ENCODE measurements around the gene GPR162. TPM values are rescaled to one million over a fixed set of nuclear protein-coding genes. Genes with fewer than 3 reads are reported as not detected.

Gene GPR162
- total RNA-seq, 1 donor = 1.4 TPM

- no peak overlapping the region for H3K27ac ChIP-seq (ENCODE audit: low read depth, low read length)
- no peak overlapping the region for H2AFZ ChIP-seq (ENCODE audit: low read length)
- H3K79me2 ChIP-seq (ENCODE audit: insufficient read depth, low read length) = peaks cover 9% of the 10 kb centered on the region
- H3K36me3 ChIP-seq (ENCODE audit: insufficient read depth, low read length) = no peaks in the 10 kb centered on the region
- H4K20me1 ChIP-seq (ENCODE audit: insufficient read depth, low read length) = peaks cover 7% of the 10 kb centered on the region
- peak; percentile 77 for DNase-seq (ENCODE audit: insufficient read length, low spot score, missing footprints)
- no peak overlapping the region for H3K4me2 ChIP-seq (ENCODE audit: insufficient read depth, low read length)
- peaks cover 9% of the 10 kb centered on the region for H3K27me3 ChIP-seq (ENCODE audit: insufficient read depth, low read length)
- H3K4me1 ChIP-seq (ENCODE audit: insufficient read depth, low read length) = peaks cover 17% of the 10 kb centered on the region
- TF ChIP-seq CTCF (IDR thresholded peaks at IDR 0.05; ENCODE audit: extremely low read depth, low read depth, low read length) = no peak
- H3K4me3 ChIP-seq (ENCODE audit: insufficient read depth, low read length) = no peak overlapping the region
- H3K9me3 ChIP-seq (ENCODE audit: low read depth, low read length) = no peaks in the 10 kb centered on the region
These were observed 1.8 kb downstream of the GPR162 start for GRCh38 chr12:6823182-6824084.

- Histone ChIP-seq H3K27ac (ENCODE audit: low read depth, low read length) (no peak overlapping the region), H3K4me2 (ENCODE audit: insufficient read depth, low read length) (peak overlapping the region; percentile 76), H3K79me2 (ENCODE audit: insufficient read depth, low read length) (peaks cover 17% of the 10 kb centered on the region), H2AFZ (ENCODE audit: low read length) (no peak overlapping the region), H3K4me3 (ENCODE audit: insufficient read depth, low read length) (no peak overlapping the region), H3K4me1 (ENCODE audit: insufficient read depth, low read length) (peaks cover 17% of the 10 kb centered on the region), H3K27me3 (ENCODE audit: insufficient read depth, low read length) (peaks cover 9% of the 10 kb centered on the region), H3K36me3 (ENCODE audit: insufficient read depth, low read length) (no peaks in the 10 kb centered on the region), H3K9me3 (ENCODE audit: low read depth, low read length) (no peaks in the 10 kb centered on the region), H4K20me1 (ENCODE audit: insufficient read depth, low read length) (peaks cover 7% of the 10 kb centered on the region)
- TF ChIP-seq CTCF (IDR thresholded peaks at IDR 0.05; ENCODE audit: extremely low read depth, low read depth, low read length) = no peak
- peak; percentile 88 for DNase-seq (ENCODE audit: insufficient read length, low spot score, missing footprints)
These were observed 2.6 kb downstream of the GPR162 start for GRCh38 chr12:6824085-6824775.

GRCh38 chr12:6824901-6825381, 3.3 kb downstream of the GPR162 start:
- peak overlapping the region; percentile 60 for H3K4me3 ChIP-seq (ENCODE audit: insufficient read depth, low read length)
- H3K27me3 ChIP-seq (ENCODE audit: insufficient read depth, low read length) = peaks cover 9% of the 10 kb centered on the region
- H3K79me2 ChIP-seq (ENCODE audit: insufficient read depth, low read length) = peaks cover 24% of the 10 kb centered on the region
- no peaks in the 10 kb centered on the region for H3K36me3 ChIP-seq (ENCODE audit: insufficient read depth, low read length)
- H2AFZ ChIP-seq (ENCODE audit: low read length) = peak overlapping the region; percentile 55
- no peak overlapping the region for H3K27ac ChIP-seq (ENCODE audit: low read depth, low read length)
- peak; percentile 91 for DNase-seq (ENCODE audit: insufficient read length, low spot score, missing footprints)
- peaks cover 6% of the 10 kb centered on the region for H4K20me1 ChIP-seq (ENCODE audit: insufficient read depth, low read length)
- peak overlapping the region; percentile 76 for H3K4me2 ChIP-seq (ENCODE audit: insufficient read depth, low read length)
- peaks cover 24% of the 10 kb centered on the region for H3K4me1 ChIP-seq (ENCODE audit: insufficient read depth, low read length)
- TF ChIP-seq CTCF (IDR thresholded peaks at IDR 0.05; ENCODE audit: extremely low read depth, low read depth, low read length) = no peak
- H3K9me3 ChIP-seq (ENCODE audit: low read depth, low read length) = no peaks in the 10 kb centered on the region
